Fibroblast of lung (primary cell): Measurements from ENCODE around the gene INSC. TPM values are rescaled to one million over a fixed set of nuclear protein-coding genes. Genes with fewer than 3 reads are reported as not detected.

Source experiments
- DNase-seq, 2 donors: peaks; one replicate each; pipeline versions ENCODE4 v3.0.0 to v3.0.0-alpha.2; 2010; ENCODE audit warnings: low read depth in 2 of 2
- H2AFZ ChIP-seq: 2 replicates; pipeline ENCODE4 v1.5.1; 2012; ENCODE audit warnings: low read length, control low read depth, inconsistent platforms
- H3K27ac ChIP-seq: 2 replicates; pipeline ENCODE4 v1.5.1; 2011; ENCODE audit warnings: low read length, control low read depth; ENCODE audit not compliant: insufficient read depth
- H3K27me3 ChIP-seq: 2 replicates; pipeline ENCODE4 v1.5.1; 2011; ENCODE audit warnings: mild to moderate bottlenecking, low read length; ENCODE audit not compliant: control insufficient read depth, insufficient read depth
- H3K36me3 ChIP-seq: 2 replicates; pipeline ENCODE4 v1.5.1; 2011; ENCODE audit warnings: low read length; ENCODE audit not compliant: control insufficient read depth, insufficient read depth
- H3K4me1 ChIP-seq: 2 replicates; pipeline ENCODE4 v1.5.1; 2011; ENCODE audit warnings: low read length; ENCODE audit not compliant: control insufficient read depth, insufficient read depth; ENCODE audit errors: extremely low read depth
- H3K4me2 ChIP-seq: 2 replicates; pipeline ENCODE4 v1.5.1; 2011; ENCODE audit warnings: low read length, control low read depth; ENCODE audit not compliant: insufficient read depth; ENCODE audit errors: extremely low read depth
- H3K4me3 ChIP-seq, 4 experiments: fragments of 200-600 bp in 1 of 4; sonication (generic) in 1 of 4; replicated peaks in 1 of 4; 2 replicates each; pipeline ENCODE4 v1.5.1; 2011 to 2016; ENCODE audit warnings: low read length in 4 of 4, low read depth in 3 of 4, mild to moderate bottlenecking in 3 of 4, control low read depth in 2 of 4, inconsistent platforms in 1 of 4, mixed read lengths in 1 of 4; ENCODE audit not compliant: insufficient read depth in 1 of 4; ENCODE audit errors: control extremely low read depth in 1 of 4
- H3K79me2 ChIP-seq: 2 replicates; pipeline ENCODE4 v1.5.1; 2012; ENCODE audit warnings: mild to moderate bottlenecking, low read length, inconsistent platforms; ENCODE audit not compliant: control insufficient read depth, insufficient read depth
- H3K9ac ChIP-seq: 2 replicates; pipeline ENCODE4 v1.5.1; 2011; ENCODE audit warnings: mild to moderate bottlenecking, low read length, control low read depth; ENCODE audit not compliant: insufficient read depth
- H3K9me3 ChIP-seq: 2 replicates; pipeline ENCODE4 v1.5.1; 2012; ENCODE audit warnings: low read depth, low read length; ENCODE audit not compliant: control insufficient read depth, insufficient read depth
- H4K20me1 ChIP-seq: 2 replicates; pipeline ENCODE4 v1.5.1; 2011; ENCODE audit warnings: low read length; ENCODE audit not compliant: control insufficient read depth, insufficient read depth; ENCODE audit errors: extremely low read depth
- EZH2 ChIP-seq: IDR thresholded peaks from 2 replicates; pipeline ENCODE4 v1.5.1; 2012; ENCODE audit warnings: low read length, control low read depth, mild to moderate bottlenecking; ENCODE audit errors: missing control alignments
- polyA plus RNA-seq, 2 donors: library from polyadenylated mRNA; depleted of rRNA in 1 of 2; stranded (reverse) in 1 of 2; unstranded in 1 of 2; fragments of >200 nt; gene quantifications; 2 replicates each; pipeline ENCODE4 v1.2.1, GENCODE V29; 2011 to 2012; ENCODE audit warnings: missing spikeins in 1 of 2
- total RNA-seq: library from RNA; depleted of rRNA; stranded (reverse); fragments of >200 nt; gene quantifications from 2 replicates; pipeline ENCODE4 v1.2.1, GENCODE V29; 2014
- TF ChIP-seq, protein P1 (sequence below), 2 donors: IDR thresholded peaks in 1 of 2; conservative IDR thresholded peaks in 1 of 2; 1 replicate in 1 of 2; 2 replicates in 1 of 2; pipeline ENCODE4 v1.5.1; 2011 to 2012; ENCODE audit warnings: low read length in 2 of 2, control low read depth in 1 of 2, inconsistent platforms in 1 of 2, low read depth in 1 of 2, mild to moderate bottlenecking in 1 of 2

INSC gene
- total and polyA plus RNA-seq, 2 donors (not counting 1 experiment from before 2014, with no cell fraction given): 0.90 to 8.3 TPM

DNA sequence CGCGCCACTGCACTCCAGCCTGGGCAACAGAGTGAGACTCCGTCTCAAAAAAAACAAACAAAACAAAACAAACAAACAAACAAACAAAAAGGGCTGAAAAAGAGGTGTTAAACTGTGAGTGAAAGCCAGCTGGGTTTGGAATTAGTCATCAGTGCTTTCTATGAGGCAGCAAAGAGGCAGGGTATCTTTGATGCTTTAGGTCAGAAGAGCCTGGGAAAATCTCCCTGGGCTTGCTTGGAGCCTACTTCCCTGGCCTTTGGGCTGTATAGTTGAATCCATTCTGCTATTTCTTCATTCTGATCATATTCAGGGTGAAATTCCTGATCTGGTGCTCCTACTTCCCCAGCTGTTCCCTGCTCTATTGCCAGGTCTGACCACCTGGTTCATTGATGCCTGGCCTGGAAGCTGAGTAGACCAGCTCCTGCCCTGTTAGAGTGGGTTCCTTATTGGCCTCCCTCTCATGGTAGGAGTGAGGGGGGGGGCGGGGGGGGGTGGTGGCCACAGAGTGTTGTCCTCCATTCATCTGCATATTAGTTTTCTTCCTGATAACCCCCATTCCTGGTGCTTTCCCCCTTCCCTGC is 65.6 kb downstream of the INSC start:
- no peak overlapping the region for H3K9ac ChIP-seq
- H2AFZ ChIP-seq: no peak overlapping the region
- no peaks in the 10 kb centered on the region for H3K36me3 ChIP-seq
- peak in 1 of 2 donors; percentile 11 for DNase-seq
- TF ChIP-seq, protein P1, sequence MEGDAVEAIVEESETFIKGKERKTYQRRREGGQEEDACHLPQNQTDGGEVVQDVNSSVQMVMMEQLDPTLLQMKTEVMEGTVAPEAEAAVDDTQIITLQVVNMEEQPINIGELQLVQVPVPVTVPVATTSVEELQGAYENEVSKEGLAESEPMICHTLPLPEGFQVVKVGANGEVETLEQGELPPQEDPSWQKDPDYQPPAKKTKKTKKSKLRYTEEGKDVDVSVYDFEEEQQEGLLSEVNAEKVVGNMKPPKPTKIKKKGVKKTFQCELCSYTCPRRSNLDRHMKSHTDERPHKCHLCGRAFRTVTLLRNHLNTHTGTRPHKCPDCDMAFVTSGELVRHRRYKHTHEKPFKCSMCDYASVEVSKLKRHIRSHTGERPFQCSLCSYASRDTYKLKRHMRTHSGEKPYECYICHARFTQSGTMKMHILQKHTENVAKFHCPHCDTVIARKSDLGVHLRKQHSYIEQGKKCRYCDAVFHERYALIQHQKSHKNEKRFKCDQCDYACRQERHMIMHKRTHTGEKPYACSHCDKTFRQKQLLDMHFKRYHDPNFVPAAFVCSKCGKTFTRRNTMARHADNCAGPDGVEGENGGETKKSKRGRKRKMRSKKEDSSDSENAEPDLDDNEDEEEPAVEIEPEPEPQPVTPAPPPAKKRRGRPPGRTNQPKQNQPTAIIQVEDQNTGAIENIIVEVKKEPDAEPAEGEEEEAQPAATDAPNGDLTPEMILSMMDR (conservative IDR thresholded peaks at IDR 0.05 in 1 of 2, IDR thresholded peaks at IDR 0.05 in 1 of 2; ENCODE audit: low read depth in 1 of 2, low read length in 2 of 2): no peak
- no peak for TF ChIP-seq EZH2
- H3K4me3 ChIP-seq: no peak overlapping the region
- no peak overlapping the region for H3K27ac ChIP-seq
- H3K4me2 ChIP-seq: no peak overlapping the region
- peaks cover 7% of the 10 kb centered on the region for H3K4me1 ChIP-seq
- no peaks in the 10 kb centered on the region for H4K20me1 ChIP-seq
- no peaks in the 10 kb centered on the region for H3K9me3 ChIP-seq
- no peaks in the 10 kb centered on the region for H3K79me2 ChIP-seq
- no peaks in the 10 kb centered on the region for H3K27me3 ChIP-seq

DNA sequence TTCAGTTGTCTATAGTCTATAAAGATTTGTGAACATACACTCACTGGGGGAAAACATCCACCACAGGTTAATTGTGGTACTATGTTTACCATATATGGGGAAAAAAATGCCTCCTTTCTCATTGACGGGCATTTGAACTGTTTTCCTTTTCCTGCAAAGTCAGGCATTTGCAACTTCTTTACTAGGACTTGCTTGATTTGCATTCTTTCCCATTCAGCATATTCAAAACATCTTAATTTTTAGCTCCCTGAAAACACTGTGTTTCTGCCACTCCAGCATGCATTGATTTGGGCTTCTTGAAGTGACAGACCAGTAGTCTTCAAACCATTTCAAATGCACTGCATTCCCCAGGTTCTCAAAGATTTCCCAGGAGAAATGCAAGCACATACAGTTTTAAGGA is 67.6 kb downstream of the INSC start:
- Histone ChIP-seq H3K4me2 (no peak overlapping the region), H3K36me3 (no peaks in the 10 kb centered on the region), H3K79me2 (no peaks in the 10 kb centered on the region), H3K27me3 (no peaks in the 10 kb centered on the region), H3K9me3 (no peaks in the 10 kb centered on the region), H2AFZ (no peak overlapping the region), H3K9ac (no peak overlapping the region), H3K27ac (no peak overlapping the region), H3K4me3 (no peak overlapping the region), H4K20me1 (no peaks in the 10 kb centered on the region), H3K4me1 (peaks cover 7% of the 10 kb centered on the region)
- no peak for DNase-seq
- TF ChIP-seq, protein P1 (conservative IDR thresholded peaks at IDR 0.05 in 1 of 2, IDR thresholded peaks at IDR 0.05 in 1 of 2; ENCODE audit: low read depth in 1 of 2, low read length in 2 of 2): no peak
- TF ChIP-seq EZH2: no peak

DNA sequence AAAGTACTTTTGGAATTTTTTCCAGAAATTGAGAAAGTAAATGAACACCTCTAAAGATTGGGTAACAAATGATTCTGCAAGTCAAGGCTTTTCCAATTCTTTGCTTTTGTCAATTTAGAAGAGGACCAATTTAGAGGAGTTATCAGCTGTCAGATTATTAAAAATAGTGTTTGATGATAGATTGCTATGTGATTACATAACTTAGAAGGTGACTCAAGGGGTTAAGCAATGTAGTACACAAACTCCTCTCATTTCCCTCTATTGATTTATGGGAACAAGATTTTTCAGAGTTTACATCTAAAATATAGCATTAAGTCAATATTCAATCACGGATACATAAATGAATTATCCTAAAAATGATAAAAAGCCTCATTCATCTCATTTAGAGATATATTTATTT is 70.3 kb downstream of the INSC start:
- Histone ChIP-seq H3K9me3 (no peaks in the 10 kb centered on the region), H3K4me2 (no peak overlapping the region), H3K27ac (no peak overlapping the region), H2AFZ (no peak overlapping the region), H3K4me3 (no peak overlapping the region), H4K20me1 (no peaks in the 10 kb centered on the region), H3K4me1 (no peaks in the 10 kb centered on the region), H3K79me2 (no peaks in the 10 kb centered on the region), H3K27me3 (no peaks in the 10 kb centered on the region), H3K36me3 (no peaks in the 10 kb centered on the region), H3K9ac (no peak overlapping the region)
- TF ChIP-seq EZH2: no peak
- TF ChIP-seq, protein P1 (conservative IDR thresholded peaks at IDR 0.05 in 1 of 2, IDR thresholded peaks at IDR 0.05 in 1 of 2; ENCODE audit: low read depth in 1 of 2, low read length in 2 of 2): no peak
- no peak for DNase-seq
